Astrocyte of the spinal cord (primary cell): ENCODE data around the gene ITIH4.
A peak's percentile ranks its signal among the peaks of the same experiment; 100 is the strongest.

Source experiments
- DNase-seq: peaks from one replicate; pipeline ENCODE4 v3.0.0; 2011; ENCODE audit warnings: low read depth, low spot score
- H3K4me3 ChIP-seq: 2 replicates; pipeline ENCODE4 v1.5.1; 2011; ENCODE audit warnings: low read depth, mild to moderate bottlenecking, low read length, moderate library complexity
- CTCF ChIP-seq: IDR thresholded peaks from 2 replicates; pipeline ENCODE4 v1.5.1; 2012; ENCODE audit warnings: low read depth, mild to moderate bottlenecking, low read length, inconsistent platforms
- in situ Hi-C: cut with HindIII; loops from 2 replicates; pipeline ENCODE4 v1.10.0; 2017; ENCODE audit warnings: low sequenced_read_pairs

Gene ITIH4

GRCh38 chr3:52854013-52854412 lies 23.5 kb upstream of the ITIH4 start:
- in situ Hi-C loops, result no loop called here
- no peak overlapping the region for H3K4me3 ChIP-seq
- TF ChIP-seq CTCF, result no peak
- no peak for DNase-seq

GRCh38 chr3:52852419-52852818 lies 21.9 kb upstream of the ITIH4 start:
- in situ Hi-C loops, result no loop called here

GRCh38 chr3:52851348-52851747 lies 20.9 kb upstream of the ITIH4 start:
- TF ChIP-seq CTCF, result peak; percentile 58
- H3K4me3 ChIP-seq, result no peak overlapping the region
- peak; percentile 29 for DNase-seq
- in situ Hi-C loops, result no loop called here

More at GRCh38 chr3:52852419-52852818, 21.9 kb upstream of the ITIH4 start:
- H3K4me3 ChIP-seq, result no peak overlapping the region
- TF ChIP-seq CTCF, result no peak
- DNase-seq, result no peak

- TF ChIP-seq CTCF, result no peak
- no peak for DNase-seq
- no peak overlapping the region for H3K4me3 ChIP-seq
- in situ Hi-C loops, result no loop called here
Measured at GRCh38 chr3:52849656-52850055, 19.2 kb upstream of the ITIH4 start.

GRCh38 chr3:52848617-52849016 lies 18.1 kb upstream of the ITIH4 start:
- no peak overlapping the region for H3K4me3 ChIP-seq
- in situ Hi-C loops, result no loop called here
- TF ChIP-seq CTCF, result no peak
- DNase-seq, result peak; percentile 66

- DNase-seq, result no peak
- in situ Hi-C loops, result no loop called here
- H3K4me3 ChIP-seq, result no peak overlapping the region
- TF ChIP-seq CTCF, result no peak
Measured at GRCh38 chr3:52847726-52848125, 17.3 kb upstream of the ITIH4 start.

- in situ Hi-C loops, result no loop called here
Measured at GRCh38 chr3:52847241-52847640, 16.8 kb upstream of the ITIH4 start.

More at GRCh38 chr3:52847241-52847640, 16.8 kb upstream of the ITIH4 start:
- TF ChIP-seq CTCF, result no peak
- no peak for DNase-seq
- H3K4me3 ChIP-seq, result no peak overlapping the region
